SK-N-SH treated with all-trans-retinoic acid at 6 μM for 48 hours (cell line): ENCODE results near the gene MUC2.

Experiments
- ATAC-seq: fragments of 200-7000 bp; cut with Tn5 transposase; 3 replicates; pipeline ENCODE4 v1.9.1; 2020; ENCODE audit warnings: mild to moderate bottlenecking, moderate library complexity
- ARNTL ChIP-seq: fragments of 450-650 bp; formaldehyde crosslinking; IDR thresholded peaks from 2 replicates; pipeline ENCODE4 v1.5.0; 2020; ENCODE audit warnings: low read depth, mild to moderate bottlenecking, moderate library complexity, borderline replicate concordance
- BACH2 ChIP-seq: fragments of 250-450 bp; sonication (Bioruptor Pico); IDR thresholded peaks from 2 replicates; pipeline ENCODE4 v1.9.0; 2021; ENCODE audit warnings: mild to moderate bottlenecking, borderline replicate concordance
- CSDC2 ChIP-seq: fragments of 250-450 bp; sonication (Bioruptor Pico); IDR thresholded peaks from 2 replicates; pipeline ENCODE4 v1.5.0; 2020; ENCODE audit warnings: mild to moderate bottlenecking, moderate library complexity
- ESRRG ChIP-seq: fragments of 250-450 bp; sonication (Bioruptor Pico); IDR thresholded peaks from 2 replicates; pipeline ENCODE4 v1.6.1; 2021; ENCODE audit warnings: mild to moderate bottlenecking
- GLIS3 ChIP-seq: fragments of 250-450 bp; sonication (Bioruptor Pico); IDR thresholded peaks from 2 replicates; pipeline ENCODE4 v1.5.0; 2020; ENCODE audit warnings: mild to moderate bottlenecking, moderate library complexity
- ISL1 ChIP-seq: fragments of 250-450 bp; sonication (Bioruptor Pico); IDR thresholded peaks from 2 replicates; pipeline ENCODE4 v2.1.2; 2022; ENCODE audit warnings: mild to moderate bottlenecking, moderate library complexity
- PPARA ChIP-seq: fragments of 250-450 bp; sonication (Bioruptor Pico); IDR thresholded peaks from 2 replicates; pipeline ENCODE4 v1.5.0; 2020; ENCODE audit warnings: mild to moderate bottlenecking, borderline replicate concordance
- RARB ChIP-seq: fragments of 250-450 bp; sonication (Bioruptor Pico); IDR thresholded peaks from 2 replicates; pipeline ENCODE4 v1.8.0; 2021; ENCODE audit warnings: mild to moderate bottlenecking, moderate library complexity
- SNAI2 ChIP-seq: fragments of 250-450 bp; sonication (Bioruptor Pico); IDR thresholded peaks from 2 replicates; pipeline ENCODE4 v1.5.0; 2020; ENCODE audit warnings: mild to moderate bottlenecking, moderate library complexity
- TCF4 ChIP-seq: fragments of 250-450 bp; sonication (Bioruptor Pico); IDR thresholded peaks from 2 replicates; pipeline ENCODE4 v1.8.0; 2021; ENCODE audit warnings: mild to moderate bottlenecking, moderate library complexity, borderline replicate concordance
- TOX ChIP-seq: fragments of 250-450 bp; sonication (Bioruptor Pico); IDR thresholded peaks from 2 replicates; pipeline ENCODE4 v1.8.0; 2021; ENCODE audit warnings: mild to moderate bottlenecking, moderate library complexity, borderline replicate concordance
- ZC3H10 ChIP-seq: fragments of 250-450 bp; sonication (Bioruptor Pico); IDR thresholded peaks from 2 replicates; pipeline ENCODE4 v1.5.1; 2021; ENCODE audit warnings: mild to moderate bottlenecking, moderate library complexity
- ZFP3 ChIP-seq: fragments of 250-450 bp; sonication (Bioruptor Pico); IDR thresholded peaks from 2 replicates; pipeline ENCODE4 v1.5.0; 2020; ENCODE audit warnings: mild to moderate bottlenecking, moderate library complexity
- ZFP30 ChIP-seq: fragments of 450-650 bp; formaldehyde crosslinking; IDR thresholded peaks from 2 replicates; pipeline ENCODE4 v1.5.0; 2022; ENCODE audit warnings: mild to moderate bottlenecking, moderate library complexity
- ZNF565 ChIP-seq: fragments of 450-650 bp; formaldehyde crosslinking; conservative IDR thresholded peaks from 2 replicates; pipeline ENCODE4 v1.5.0; 2020; ENCODE audit warnings: low read depth, mild to moderate bottlenecking, moderate library complexity
- ZNF70 ChIP-seq: fragments of 450-650 bp; formaldehyde crosslinking; IDR thresholded peaks from 2 replicates; pipeline ENCODE4 v1.5.0; 2020; ENCODE audit warnings: mild to moderate bottlenecking, moderate library complexity
- ZNF8 ChIP-seq: fragments of 450-650 bp; formaldehyde crosslinking; IDR thresholded peaks from 2 replicates; pipeline ENCODE4 v1.5.0; 2020; ENCODE audit warnings: mild to moderate bottlenecking, moderate library complexity
- TF ChIP-seq, protein P1 (sequence below): fragments of 250-450 bp; sonication (Bioruptor Pico); IDR thresholded peaks from 2 replicates; pipeline ENCODE4 v1.5.0; 2020; ENCODE audit warnings: mild to moderate bottlenecking, moderate library complexity
- TF ChIP-seq, protein P2 (sequence below): fragments of 250-450 bp; sonication (Bioruptor Pico); IDR thresholded peaks from 2 replicates; pipeline ENCODE4 v1.5.1; 2021; ENCODE audit warnings: mild to moderate bottlenecking, moderate library complexity
- TF ChIP-seq, protein P3 (sequence below): fragments of 250-450 bp; sonication (Bioruptor Pico); IDR thresholded peaks from 2 replicates; pipeline ENCODE4 v1.8.0; 2020; ENCODE audit warnings: mild to moderate bottlenecking, moderate library complexity, borderline replicate concordance
- TF ChIP-seq, protein P4 (sequence below): fragments of 250-450 bp; sonication (Bioruptor Pico); IDR thresholded peaks from 2 replicates; pipeline ENCODE4 v1.8.0; 2021; ENCODE audit warnings: low read depth, mild to moderate bottlenecking, moderate library complexity, borderline replicate concordance
- TF ChIP-seq, protein P5 (sequence below): fragments of 250-450 bp; sonication (Bioruptor Pico); IDR thresholded peaks from 2 replicates; pipeline ENCODE4 v1.5.1; 2020; ENCODE audit warnings: low read depth, mild to moderate bottlenecking, moderate library complexity

The MUC2 gene

DNA sequence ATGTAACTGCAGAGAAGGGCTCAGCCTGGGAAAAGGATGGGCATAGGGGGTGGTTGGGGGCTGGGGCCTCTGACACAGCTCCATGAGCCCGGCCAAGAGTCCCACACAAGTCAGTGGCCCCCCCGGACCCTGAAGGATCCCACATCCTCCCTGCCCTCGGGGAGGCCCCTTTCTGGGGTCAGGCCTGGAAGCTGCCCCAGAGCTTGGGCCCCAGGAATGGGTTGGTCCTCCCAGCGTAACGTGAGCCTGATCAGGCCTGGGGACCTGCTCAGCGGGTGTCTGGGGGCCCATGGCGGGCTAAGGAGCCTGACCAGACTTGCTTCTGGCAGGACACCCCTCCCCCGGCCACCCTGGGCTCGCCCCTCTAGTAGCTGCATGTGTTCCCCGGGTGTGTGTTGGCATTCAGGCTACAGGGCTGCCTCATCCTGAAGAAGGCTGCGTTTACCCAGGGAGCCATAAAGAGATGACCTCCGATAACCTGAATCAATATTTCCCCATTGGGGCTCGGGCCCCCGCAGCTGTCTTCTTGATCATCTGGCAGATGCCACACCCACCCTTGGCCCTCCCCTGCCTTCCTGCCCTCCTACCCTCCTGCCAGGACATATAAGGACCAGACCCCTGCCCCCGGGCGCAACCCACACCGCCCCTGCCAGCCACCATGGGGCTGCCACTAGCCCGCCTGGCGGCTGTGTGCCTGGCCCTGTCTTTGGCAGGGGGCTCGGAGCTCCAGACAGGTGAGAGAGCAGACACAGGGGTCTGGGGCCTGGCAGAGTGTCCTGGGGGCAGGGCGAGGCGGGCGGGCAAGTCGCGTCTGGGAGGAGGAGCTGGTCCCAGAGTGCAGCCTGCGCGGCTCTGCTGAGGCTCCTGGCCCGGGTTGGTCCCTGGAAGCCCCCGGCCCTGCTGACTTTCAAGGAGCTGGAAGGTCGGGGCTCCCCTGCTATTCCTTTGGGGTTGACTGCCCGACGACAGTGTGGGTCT, at the start of gene MUC2:
Gene MUC2 (plus strand): TSS at position 631 of the 978 bp plus-strand sequence.
- ATAC-seq: no peak
- no peak for TF ChIP-seq ZNF70 (CRISPR knock-in tag)
- TF ChIP-seq BACH2 (CRISPR knock-in tag): no peak
- TF ChIP-seq ZFP3: no peak
- no peak for TF ChIP-seq ZC3H10 (CRISPR knock-in tag)
- no peak for TF ChIP-seq ZNF565 (CRISPR knock-in tag)
- TF ChIP-seq SNAI2 (CRISPR knock-in tag): no peak
- TF ChIP-seq, protein P1, sequence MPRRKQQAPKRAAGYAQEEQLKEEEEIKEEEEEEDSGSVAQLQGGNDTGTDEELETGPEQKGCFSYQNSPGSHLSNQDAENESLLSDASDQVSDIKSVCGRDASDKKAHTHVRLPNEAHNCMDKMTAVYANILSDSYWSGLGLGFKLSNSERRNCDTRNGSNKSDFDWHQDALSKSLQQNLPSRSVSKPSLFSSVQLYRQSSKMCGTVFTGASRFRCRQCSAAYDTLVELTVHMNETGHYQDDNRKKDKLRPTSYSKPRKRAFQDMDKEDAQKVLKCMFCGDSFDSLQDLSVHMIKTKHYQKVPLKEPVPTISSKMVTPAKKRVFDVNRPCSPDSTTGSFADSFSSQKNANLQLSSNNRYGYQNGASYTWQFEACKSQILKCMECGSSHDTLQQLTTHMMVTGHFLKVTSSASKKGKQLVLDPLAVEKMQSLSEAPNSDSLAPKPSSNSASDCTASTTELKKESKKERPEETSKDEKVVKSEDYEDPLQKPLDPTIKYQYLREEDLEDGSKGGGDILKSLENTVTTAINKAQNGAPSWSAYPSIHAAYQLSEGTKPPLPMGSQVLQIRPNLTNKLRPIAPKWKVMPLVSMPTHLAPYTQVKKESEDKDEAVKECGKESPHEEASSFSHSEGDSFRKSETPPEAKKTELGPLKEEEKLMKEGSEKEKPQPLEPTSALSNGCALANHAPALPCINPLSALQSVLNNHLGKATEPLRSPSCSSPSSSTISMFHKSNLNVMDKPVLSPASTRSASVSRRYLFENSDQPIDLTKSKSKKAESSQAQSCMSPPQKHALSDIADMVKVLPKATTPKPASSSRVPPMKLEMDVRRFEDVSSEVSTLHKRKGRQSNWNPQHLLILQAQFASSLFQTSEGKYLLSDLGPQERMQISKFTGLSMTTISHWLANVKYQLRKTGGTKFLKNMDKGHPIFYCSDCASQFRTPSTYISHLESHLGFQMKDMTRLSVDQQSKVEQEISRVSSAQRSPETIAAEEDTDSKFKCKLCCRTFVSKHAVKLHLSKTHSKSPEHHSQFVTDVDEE (CRISPR knock-in tag): no peak
- TF ChIP-seq, protein P2, sequence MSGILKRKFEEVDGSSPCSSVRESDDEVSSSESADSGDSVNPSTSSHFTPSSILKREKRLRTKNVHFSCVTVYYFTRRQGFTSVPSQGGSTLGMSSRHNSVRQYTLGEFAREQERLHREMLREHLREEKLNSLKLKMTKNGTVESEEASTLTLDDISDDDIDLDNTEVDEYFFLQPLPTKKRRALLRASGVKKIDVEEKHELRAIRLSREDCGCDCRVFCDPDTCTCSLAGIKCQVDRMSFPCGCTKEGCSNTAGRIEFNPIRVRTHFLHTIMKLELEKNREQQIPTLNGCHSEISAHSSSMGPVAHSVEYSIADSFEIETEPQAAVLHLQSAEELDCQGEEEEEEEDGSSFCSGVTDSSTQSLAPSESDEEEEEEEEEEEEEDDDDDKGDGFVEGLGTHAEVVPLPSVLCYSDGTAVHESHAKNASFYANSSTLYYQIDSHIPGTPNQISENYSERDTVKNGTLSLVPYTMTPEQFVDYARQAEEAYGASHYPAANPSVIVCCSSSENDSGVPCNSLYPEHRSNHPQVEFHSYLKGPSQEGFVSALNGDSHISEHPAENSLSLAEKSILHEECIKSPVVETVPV (CRISPR knock-in tag): no peak
- TF ChIP-seq, protein P3, sequence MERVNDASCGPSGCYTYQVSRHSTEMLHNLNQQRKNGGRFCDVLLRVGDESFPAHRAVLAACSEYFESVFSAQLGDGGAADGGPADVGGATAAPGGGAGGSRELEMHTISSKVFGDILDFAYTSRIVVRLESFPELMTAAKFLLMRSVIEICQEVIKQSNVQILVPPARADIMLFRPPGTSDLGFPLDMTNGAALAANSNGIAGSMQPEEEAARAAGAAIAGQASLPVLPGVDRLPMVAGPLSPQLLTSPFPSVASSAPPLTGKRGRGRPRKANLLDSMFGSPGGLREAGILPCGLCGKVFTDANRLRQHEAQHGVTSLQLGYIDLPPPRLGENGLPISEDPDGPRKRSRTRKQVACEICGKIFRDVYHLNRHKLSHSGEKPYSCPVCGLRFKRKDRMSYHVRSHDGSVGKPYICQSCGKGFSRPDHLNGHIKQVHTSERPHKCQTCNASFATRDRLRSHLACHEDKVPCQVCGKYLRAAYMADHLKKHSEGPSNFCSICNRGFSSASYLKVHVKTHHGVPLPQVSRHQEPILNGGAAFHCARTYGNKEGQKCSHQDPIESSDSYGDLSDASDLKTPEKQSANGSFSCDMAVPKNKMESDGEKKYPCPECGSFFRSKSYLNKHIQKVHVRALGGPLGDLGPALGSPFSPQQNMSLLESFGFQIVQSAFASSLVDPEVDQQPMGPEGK (CRISPR knock-in tag): no peak
- no peak for TF ChIP-seq ZFP30
- no peak for TF ChIP-seq CSDC2 (CRISPR knock-in tag)
- TF ChIP-seq GLIS3 (CRISPR knock-in tag): no peak
- TF ChIP-seq ISL1 (CRISPR knock-in tag): no peak
- TF ChIP-seq RARB (CRISPR knock-in tag): no peak
- TF ChIP-seq, protein P4, sequence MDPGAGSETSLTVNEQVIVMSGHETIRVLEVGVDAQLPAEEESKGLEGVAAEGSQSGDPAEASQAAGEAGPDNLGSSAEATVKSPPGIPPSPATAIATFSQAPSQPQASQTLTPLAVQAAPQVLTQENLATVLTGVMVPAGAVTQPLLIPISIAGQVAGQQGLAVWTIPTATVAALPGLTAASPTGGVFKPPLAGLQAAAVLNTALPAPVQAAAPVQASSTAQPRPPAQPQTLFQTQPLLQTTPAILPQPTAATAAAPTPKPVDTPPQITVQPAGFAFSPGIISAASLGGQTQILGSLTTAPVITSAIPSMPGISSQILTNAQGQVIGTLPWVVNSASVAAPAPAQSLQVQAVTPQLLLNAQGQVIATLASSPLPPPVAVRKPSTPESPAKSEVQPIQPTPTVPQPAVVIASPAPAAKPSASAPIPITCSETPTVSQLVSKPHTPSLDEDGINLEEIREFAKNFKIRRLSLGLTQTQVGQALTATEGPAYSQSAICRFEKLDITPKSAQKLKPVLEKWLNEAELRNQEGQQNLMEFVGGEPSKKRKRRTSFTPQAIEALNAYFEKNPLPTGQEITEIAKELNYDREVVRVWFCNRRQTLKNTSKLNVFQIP (CRISPR knock-in tag): no peak
- TF ChIP-seq PPARA (CRISPR knock-in tag): no peak
- TF ChIP-seq ESRRG: no peak
- TF ChIP-seq, protein P5, sequence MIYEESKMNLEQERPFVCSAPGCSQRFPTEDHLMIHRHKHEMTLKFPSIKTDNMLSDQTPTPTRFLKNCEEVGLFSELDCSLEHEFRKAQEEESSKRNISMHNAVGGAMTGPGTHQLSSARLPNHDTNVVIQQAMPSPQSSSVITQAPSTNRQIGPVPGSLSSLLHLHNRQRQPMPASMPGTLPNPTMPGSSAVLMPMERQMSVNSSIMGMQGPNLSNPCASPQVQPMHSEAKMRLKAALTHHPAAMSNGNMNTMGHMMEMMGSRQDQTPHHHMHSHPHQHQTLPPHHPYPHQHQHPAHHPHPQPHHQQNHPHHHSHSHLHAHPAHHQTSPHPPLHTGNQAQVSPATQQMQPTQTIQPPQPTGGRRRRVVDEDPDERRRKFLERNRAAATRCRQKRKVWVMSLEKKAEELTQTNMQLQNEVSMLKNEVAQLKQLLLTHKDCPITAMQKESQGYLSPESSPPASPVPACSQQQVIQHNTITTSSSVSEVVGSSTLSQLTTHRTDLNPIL (CRISPR knock-in tag): no peak
- no peak for TF ChIP-seq TOX
- no peak for TF ChIP-seq TCF4 (CRISPR knock-in tag)

DNA sequence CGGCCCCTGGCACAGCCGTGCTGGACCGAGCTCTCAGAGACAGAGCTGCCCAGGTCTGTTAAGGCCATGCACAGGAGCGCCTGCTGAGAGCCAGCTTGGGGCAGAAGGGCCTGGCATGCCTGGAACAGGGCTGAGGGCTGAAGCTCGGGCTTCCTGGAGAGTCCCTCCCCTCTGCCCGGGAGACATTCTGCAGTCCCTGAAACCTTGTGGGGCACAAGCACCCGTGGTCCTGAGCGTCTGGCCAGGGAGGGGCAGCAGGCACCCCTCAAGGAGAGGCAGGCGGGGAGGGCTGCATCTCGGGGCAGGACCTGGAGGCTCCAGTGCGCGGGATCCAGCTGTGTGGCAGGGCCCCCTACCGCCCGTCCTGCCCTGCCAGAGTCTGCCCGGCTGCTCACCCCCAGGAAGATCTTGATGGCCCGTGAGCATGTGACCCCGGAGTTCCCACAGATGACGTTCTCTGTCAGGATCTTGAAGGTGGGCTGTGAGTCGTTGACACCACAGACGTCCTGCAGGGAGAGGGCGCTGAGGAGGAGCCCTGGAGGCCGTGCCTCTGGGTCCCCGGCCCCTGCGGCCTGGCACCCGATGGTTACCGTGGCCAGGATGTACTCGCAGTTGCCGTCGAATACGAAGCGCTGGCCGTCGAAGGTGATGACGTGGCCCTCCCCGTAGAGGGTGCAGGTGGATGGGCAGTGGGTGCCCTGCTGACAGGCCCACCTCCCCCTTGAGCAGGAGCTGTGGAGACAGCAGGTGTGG, 49.1 kb upstream of the MUC2 start:
- no peak for ATAC-seq
- TF ChIP-seq ZNF8 (CRISPR knock-in tag) (no peak), ISL1 (CRISPR knock-in tag) (no peak), ARNTL (CRISPR knock-in tag) (no peak), GLIS3 (CRISPR knock-in tag) (no peak), RARB (CRISPR knock-in tag) (no peak), CSDC2 (CRISPR knock-in tag) (no peak), ZFP3 (no peak), ZFP30 (no peak), PPARA (CRISPR knock-in tag) (no peak), ESRRG (no peak), TOX (no peak)
- TF ChIP-seq, protein P3 (CRISPR knock-in tag): no peak
- TF ChIP-seq, protein P4 (CRISPR knock-in tag): no peak
- TF ChIP-seq, protein P5 (CRISPR knock-in tag): no peak
